Keratinocyte (primary cell): ENCODE results near the gene XKR8. TPM values are rescaled to one million over a fixed set of nuclear protein-coding genes. Genes with fewer than 3 reads are reported as not detected.

Experiments
- DNase-seq: peaks from one replicate; pipeline ENCODE4 v3.0.0-alpha.2; 2011; ENCODE audit warnings: low read depth, missing footprints, low spot score
- FAIRE-seq: peaks from 2 replicates; lab custom pipeline; 2011; peaks lifted over from hg19 to GRCh38; lab: Jason Lieb, UNC
- H2AFZ ChIP-seq: 2 replicates; pipeline ENCODE4 v1.6.0; 2012; ENCODE audit warnings: low read length, control low read depth, inconsistent platforms; ENCODE audit not compliant: control insufficient read depth
- H3K27ac ChIP-seq: 2 replicates; pipeline ENCODE4 v1.5.1; 2011; ENCODE audit warnings: low read length; ENCODE audit not compliant: control insufficient read depth, insufficient read depth
- H3K27me3 ChIP-seq: 3 replicates; pipeline ENCODE4 v1.6.0; 2011; ENCODE audit warnings: low read length; ENCODE audit not compliant: control insufficient read depth, insufficient read depth; ENCODE audit errors: extremely low read depth
- H3K36me3 ChIP-seq, 2 experiments: 2 replicates in 1 of 2; 3 replicates in 1 of 2; pipeline ENCODE4 v1.5.1; 2011; ENCODE audit warnings: low read length in 2 of 2, mild to moderate bottlenecking in 1 of 2; ENCODE audit not compliant: control insufficient read depth in 2 of 2, insufficient read depth in 2 of 2; ENCODE audit errors: extremely low read depth in 1 of 2
- H3K4me1 ChIP-seq: 3 replicates; pipeline ENCODE4 v1.5.1; 2011; ENCODE audit warnings: low read length; ENCODE audit not compliant: control insufficient read depth, insufficient read depth; ENCODE audit errors: extremely low read depth
- H3K4me2 ChIP-seq: 3 replicates; pipeline ENCODE4 v1.6.0; 2011; ENCODE audit warnings: low read depth, low read length; ENCODE audit not compliant: control insufficient read depth, insufficient read depth; ENCODE audit errors: extremely low read depth
- H3K4me3 ChIP-seq, 3 experiments: fragments of 200-600 bp in 1 of 3; sonication (generic) in 1 of 3; 2 replicates in 2 of 3; 3 replicates in 1 of 3; pipeline ENCODE4 v1.5.1; 2011 to 2016; ENCODE audit warnings: low read length in 3 of 3, mild to moderate bottlenecking in 3 of 3, control low read depth in 2 of 3, inconsistent platforms in 1 of 3, low read depth in 1 of 3, mixed read lengths in 1 of 3, mixed run types in 1 of 3, moderate library complexity in 1 of 3; ENCODE audit not compliant: control insufficient read depth in 2 of 3, insufficient read depth in 2 of 3; ENCODE audit errors: extremely low read depth in 1 of 3
- H3K79me2 ChIP-seq: 2 replicates; pipeline ENCODE4 v1.6.0; 2012; ENCODE audit warnings: low read length; ENCODE audit not compliant: control insufficient read depth, insufficient read depth
- H3K9ac ChIP-seq: 3 replicates; pipeline ENCODE4 v1.6.0; 2011; ENCODE audit warnings: low read length; ENCODE audit not compliant: control insufficient read depth, insufficient read depth; ENCODE audit errors: extremely low read depth
- H3K9me1 ChIP-seq: 3 replicates; pipeline ENCODE4 v1.6.0; 2011; ENCODE audit warnings: low read length; ENCODE audit not compliant: control insufficient read depth, insufficient read depth; ENCODE audit errors: extremely low read depth
- H3K9me3 ChIP-seq: 2 replicates; pipeline ENCODE4 v1.5.1; 2012; ENCODE audit warnings: low read depth, low read length; ENCODE audit not compliant: control insufficient read depth
- H4K20me1 ChIP-seq: 3 replicates; pipeline ENCODE4 v1.6.0; 2011; ENCODE audit warnings: low read length; ENCODE audit not compliant: control insufficient read depth, insufficient read depth; ENCODE audit errors: extremely low read depth
- EZH2 ChIP-seq: IDR thresholded peaks from one replicate; pipeline ENCODE4 v1.6.1; 2012; ENCODE audit warnings: inconsistent platforms, mild to moderate bottlenecking, low read length, moderate library complexity
- dilution Hi-C: fragments of 300-500 bp; cut with MboI; formaldehyde crosslinking; loops from one replicate; pipeline ENCODE4 v1.7.0; 2020; ENCODE audit warnings: low sequenced_read_pairs; ENCODE audit not compliant: extremely low pct_ligation_motif_present
- polyA plus RNA-seq, 5 experiments: library from polyadenylated mRNA; depleted of rRNA in 3 of 5; stranded (reverse) in 3 of 5; stranded (forward) in 1 of 5; unstranded in 1 of 5; fragments of >200 nt; gene quantifications; 1 replicate in 1 of 5; 2 replicates in 3 of 5; 3 replicates in 1 of 5; pipeline versions ENCODE4 v1.2.1 to v1.2.3, GENCODE V29; 2011 to 2012; ENCODE audit warnings: missing spikeins in 2 of 5, low read depth in 1 of 5, low replicate concordance in 1 of 5
- TF ChIP-seq, protein P1 (sequence below), 3 experiments: IDR thresholded peaks in 1 of 3; conservative IDR thresholded peaks in 1 of 3; optimal IDR thresholded peaks in 1 of 3; 2 replicates in 2 of 3; 3 replicates in 1 of 3; pipeline versions ENCODE3 to v1.5.1; 2011; ENCODE audit warnings: low read length in 3 of 3, mild to moderate bottlenecking in 3 of 3, moderate library complexity in 2 of 3, control low read depth in 1 of 3, inconsistent platforms in 1 of 3; ENCODE audit not compliant: insufficient read depth in 2 of 3; ENCODE audit errors: extremely low read depth in 1 of 3

The XKR8 gene
- polyA plus RNA-seq, 1 donor (not counting 4 experiments of a cell fraction or from before 2014, with no cell fraction given): 3.2 TPM

DNA sequence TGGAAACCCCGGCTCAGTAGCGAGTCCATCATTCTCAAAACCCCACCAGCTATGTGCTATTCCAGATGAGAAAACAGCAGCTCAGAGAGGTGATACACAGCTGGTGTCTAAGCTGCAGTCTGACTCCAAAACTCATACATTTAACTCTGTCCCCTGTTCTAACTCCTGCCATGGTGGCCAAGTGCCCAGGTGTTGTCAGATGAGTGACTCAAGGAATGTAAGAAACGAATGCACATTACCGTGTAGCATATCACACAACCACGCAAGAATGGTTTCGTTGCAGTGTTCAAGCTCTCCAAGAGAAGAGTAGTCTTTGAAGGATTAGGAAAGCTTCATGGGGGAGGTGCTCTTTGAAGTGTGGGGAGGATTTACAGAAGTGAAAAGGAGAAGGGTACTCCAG lies 4.7 kb upstream of the XKR8 start:
- Histone ChIP-seq H3K9me3 (no peaks in the 10 kb centered on the region), H3K4me3 (no peak overlapping the region), H3K36me3 (no peaks in the 10 kb centered on the region), H3K79me2 (no peaks in the 10 kb centered on the region), H3K9ac (no peak overlapping the region), H3K27ac (no peak overlapping the region), H3K4me2 (no peak overlapping the region), H4K20me1 (no peaks in the 10 kb centered on the region), H2AFZ (no peak overlapping the region), H3K4me1 (no peaks in the 10 kb centered on the region), H3K27me3 (peaks cover 10% of the 10 kb centered on the region), H3K9me1 (no peaks in the 10 kb centered on the region)
- dilution Hi-C loops: no loop called here
- no peak for DNase-seq
- FAIRE-seq: no peak
- TF ChIP-seq EZH2: no peak
- TF ChIP-seq, protein P1, sequence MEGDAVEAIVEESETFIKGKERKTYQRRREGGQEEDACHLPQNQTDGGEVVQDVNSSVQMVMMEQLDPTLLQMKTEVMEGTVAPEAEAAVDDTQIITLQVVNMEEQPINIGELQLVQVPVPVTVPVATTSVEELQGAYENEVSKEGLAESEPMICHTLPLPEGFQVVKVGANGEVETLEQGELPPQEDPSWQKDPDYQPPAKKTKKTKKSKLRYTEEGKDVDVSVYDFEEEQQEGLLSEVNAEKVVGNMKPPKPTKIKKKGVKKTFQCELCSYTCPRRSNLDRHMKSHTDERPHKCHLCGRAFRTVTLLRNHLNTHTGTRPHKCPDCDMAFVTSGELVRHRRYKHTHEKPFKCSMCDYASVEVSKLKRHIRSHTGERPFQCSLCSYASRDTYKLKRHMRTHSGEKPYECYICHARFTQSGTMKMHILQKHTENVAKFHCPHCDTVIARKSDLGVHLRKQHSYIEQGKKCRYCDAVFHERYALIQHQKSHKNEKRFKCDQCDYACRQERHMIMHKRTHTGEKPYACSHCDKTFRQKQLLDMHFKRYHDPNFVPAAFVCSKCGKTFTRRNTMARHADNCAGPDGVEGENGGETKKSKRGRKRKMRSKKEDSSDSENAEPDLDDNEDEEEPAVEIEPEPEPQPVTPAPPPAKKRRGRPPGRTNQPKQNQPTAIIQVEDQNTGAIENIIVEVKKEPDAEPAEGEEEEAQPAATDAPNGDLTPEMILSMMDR (optimal IDR thresholded peaks at IDR 0.05 in 1 of 3, IDR thresholded peaks at IDR 0.05 in 1 of 3, conservative IDR thresholded peaks at IDR 0.05 in 1 of 3; ENCODE audit: extremely low read depth in 1 of 3, insufficient read depth in 2 of 3, low read length in 3 of 3): no peak

DNA sequence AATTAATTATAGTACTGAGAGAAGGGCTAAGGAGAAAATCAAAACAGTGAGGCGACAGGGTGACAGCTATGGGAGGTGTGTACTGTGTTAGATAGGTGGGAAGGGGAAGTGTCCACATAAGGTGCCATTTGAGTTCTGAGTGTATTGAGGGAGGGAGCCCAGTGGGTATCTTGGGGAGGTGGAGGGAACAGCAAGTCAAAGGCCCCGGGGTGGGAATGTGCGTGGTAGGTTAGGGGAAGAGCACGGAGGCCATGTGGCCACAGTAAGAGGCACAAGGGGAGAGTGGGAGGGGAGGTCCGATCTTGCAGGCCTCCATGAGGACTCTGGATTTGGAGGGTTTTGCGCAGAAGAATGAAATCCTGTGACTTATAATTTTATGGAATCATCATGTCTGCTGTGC lies 3.0 kb upstream of the XKR8 start:
- Histone ChIP-seq H3K4me3 (no peak overlapping the region), H3K9me3 (no peaks in the 10 kb centered on the region), H3K36me3 (no peaks in the 10 kb centered on the region), H3K9ac (no peak overlapping the region), H3K27ac (no peak overlapping the region), H4K20me1 (no peaks in the 10 kb centered on the region), H3K9me1 (no peaks in the 10 kb centered on the region), H3K4me1 (peaks cover 13% of the 10 kb centered on the region), H2AFZ (no peak overlapping the region), H3K27me3 (peaks cover 10% of the 10 kb centered on the region), H3K4me2 (no peak overlapping the region), H3K79me2 (no peaks in the 10 kb centered on the region)
- DNase-seq: no peak
- no peak for FAIRE-seq
- dilution Hi-C loops: no loop called here
- TF ChIP-seq EZH2: no peak
- TF ChIP-seq, protein P1 (optimal IDR thresholded peaks at IDR 0.05 in 1 of 3, IDR thresholded peaks at IDR 0.05 in 1 of 3, conservative IDR thresholded peaks at IDR 0.05 in 1 of 3; ENCODE audit: extremely low read depth in 1 of 3, insufficient read depth in 2 of 3, low read length in 3 of 3): no peak
